ENCODE results near the gene ROCK2.

DNA sequence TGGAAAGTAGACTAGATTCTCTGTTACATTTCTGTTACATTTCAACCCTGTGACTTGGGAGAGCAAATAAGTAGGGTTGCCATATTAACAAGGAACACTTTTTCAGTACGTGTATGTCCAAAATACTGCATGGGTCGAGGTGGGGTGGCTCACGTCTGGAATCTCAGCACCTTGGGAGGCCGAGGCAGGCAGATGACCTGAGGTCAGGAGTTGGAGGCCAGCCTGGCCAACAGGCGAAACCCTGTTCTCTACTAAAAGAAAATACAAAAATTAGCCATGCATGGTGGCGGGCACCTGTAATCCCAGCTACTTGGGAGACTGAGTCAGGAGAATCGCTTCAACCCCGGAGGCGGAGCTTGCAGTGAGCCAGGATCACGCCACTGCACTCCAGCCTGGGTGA lies 178.0 kb downstream of the ROCK2 start:
- no peak for TF ChIP-seq POLR2A (IDR thresholded peaks at IDR 0.05)
- TF ChIP-seq, protein P1, sequence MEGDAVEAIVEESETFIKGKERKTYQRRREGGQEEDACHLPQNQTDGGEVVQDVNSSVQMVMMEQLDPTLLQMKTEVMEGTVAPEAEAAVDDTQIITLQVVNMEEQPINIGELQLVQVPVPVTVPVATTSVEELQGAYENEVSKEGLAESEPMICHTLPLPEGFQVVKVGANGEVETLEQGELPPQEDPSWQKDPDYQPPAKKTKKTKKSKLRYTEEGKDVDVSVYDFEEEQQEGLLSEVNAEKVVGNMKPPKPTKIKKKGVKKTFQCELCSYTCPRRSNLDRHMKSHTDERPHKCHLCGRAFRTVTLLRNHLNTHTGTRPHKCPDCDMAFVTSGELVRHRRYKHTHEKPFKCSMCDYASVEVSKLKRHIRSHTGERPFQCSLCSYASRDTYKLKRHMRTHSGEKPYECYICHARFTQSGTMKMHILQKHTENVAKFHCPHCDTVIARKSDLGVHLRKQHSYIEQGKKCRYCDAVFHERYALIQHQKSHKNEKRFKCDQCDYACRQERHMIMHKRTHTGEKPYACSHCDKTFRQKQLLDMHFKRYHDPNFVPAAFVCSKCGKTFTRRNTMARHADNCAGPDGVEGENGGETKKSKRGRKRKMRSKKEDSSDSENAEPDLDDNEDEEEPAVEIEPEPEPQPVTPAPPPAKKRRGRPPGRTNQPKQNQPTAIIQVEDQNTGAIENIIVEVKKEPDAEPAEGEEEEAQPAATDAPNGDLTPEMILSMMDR (IDR thresholded peaks at IDR 0.05), result no peak
- TF ChIP-seq EP300 (IDR thresholded peaks at IDR 0.05), result no peak
